ENCODE data around the gene BOLA2B.

Gene BOLA2B

GRCh38 chr16:30147843-30148510 lies 45.5 kb downstream of the BOLA2B start:
- TF ChIP-seq CTCF (conservative IDR thresholded peaks at IDR 0.05; ENCODE audit: low read depth, low read length): no peak
- no peak overlapping the region for H3K4me3 ChIP-seq (ENCODE audit: low read length)
- DNase-seq (ENCODE audit: low read depth): no peak

- no peak for DNase-seq (ENCODE audit: low read depth)
- H3K4me3 ChIP-seq (ENCODE audit: low read length): no peak overlapping the region
- no peak for TF ChIP-seq CTCF (conservative IDR thresholded peaks at IDR 0.05; ENCODE audit: low read depth, low read length)
These were observed 47.8 kb downstream of the BOLA2B start for GRCh38 chr16:30145657-30146056.

- no peak for TF ChIP-seq CTCF (conservative IDR thresholded peaks at IDR 0.05; ENCODE audit: low read depth, low read length)
- no peak for DNase-seq (ENCODE audit: low read depth)
- no peak overlapping the region for H3K4me3 ChIP-seq (ENCODE audit: low read length)
These were observed 48.5 kb downstream of the BOLA2B start for GRCh38 chr16:30144917-30145316.

- TF ChIP-seq CTCF (conservative IDR thresholded peaks at IDR 0.05; ENCODE audit: low read depth, low read length): no peak
- H3K4me3 ChIP-seq (ENCODE audit: low read length): no peak overlapping the region
- no peak for DNase-seq (ENCODE audit: low read depth)
These were observed 49.4 kb downstream of the BOLA2B start for GRCh38 chr16:30144017-30144416.

- TF ChIP-seq CTCF (conservative IDR thresholded peaks at IDR 0.05; ENCODE audit: low read depth, low read length): no peak
These were observed 50.1 kb downstream of the BOLA2B start for GRCh38 chr16:30143347-30143702.

More at GRCh38 chr16:30143347-30143702, 50.1 kb downstream of the BOLA2B start:
- H3K4me3 ChIP-seq (ENCODE audit: low read length): no peak overlapping the region
- DNase-seq (ENCODE audit: low read depth): no peak

Data from retinal pigment epithelial cell (primary cell).